HCT116 (cell line): ENCODE results near the gene IQCH. TPM values are rescaled to one million over a fixed set of nuclear protein-coding genes. Genes with fewer than 3 reads are reported as not detected.

ENCODE experiments used
- ATAC-seq: fragments of 200-7000 bp; cut with Tn5 transposase; 2 replicates; pipeline ENCODE4 v1.9.1; 2020; ENCODE audit warnings: mild to moderate bottlenecking, moderate library complexity
- BruUV-seq: library from RNA; stranded (reverse); fragments of 400-500 nt; replicated peaks from 2 replicates; lab custom pipeline; 2021; lab: Mats Ljungman, UMichigan
- CTCF ChIA-PET: fragments of 300-600 bp; sonication (Branson Sonifier 250); formaldehyde crosslinking; loops from one replicate; lab custom pipeline; 2021; ENCODE audit warnings: antibody characterized with exemption; lab: Charles Lee
- POLR2A ChIA-PET: fragments of 300-600, 350-600 bp; sonication (Branson Sonifier 250); formaldehyde crosslinking; loops from one replicate; lab custom pipeline; 2021; ENCODE audit warnings: antibody characterized with exemption; lab: Charles Lee
- RAD21 ChIA-PET, 2 experiments: fragments of 300-600 bp; sonication (Branson Sonifier 250); formaldehyde crosslinking; loops; one replicate each; lab custom pipeline; 2023; ENCODE audit warnings: low total read pairs in 2 of 2; ENCODE audit not compliant: uncharacterized antibody in 2 of 2, unreplicated experiment in 2 of 2, low non-redundant PET in 1 of 2; lab: Charles Lee
- DNase-seq: peaks from one replicate; pipeline ENCODE4 v3.0.0-alpha.2; 2010; ENCODE audit warnings: low read depth, low spot score
- H2AFZ ChIP-seq: fragments of 200-600 bp; shearing (Covaris generic), sonication (generic); 2 replicates; pipeline ENCODE4 v1.6.1; 2017; ENCODE audit warnings: low read depth, mixed run types, mixed read lengths, antibody characterized with exemption, low read length; ENCODE audit not compliant: poor library complexity, severe bottlenecking
- H3K27ac ChIP-seq: 2 replicates; pipeline ENCODE4 v1.5.1; 2012; ENCODE audit warnings: low read depth, low read length
- H3K27me3 ChIP-seq: fragments of 200-600 bp; sonication (generic); 2 replicates; pipeline ENCODE4 v1.6.1; 2016; ENCODE audit warnings: mixed run types, low read length, mixed read lengths; ENCODE audit not compliant: insufficient read depth
- H3K36me3 ChIP-seq, 2 experiments: fragments of 200-500 bp in 1 of 2; fragments of 200-600 bp in 1 of 2; sonication (Bioruptor generic) in 1 of 2; sonication (generic) in 1 of 2; 2 replicates each; pipeline versions ENCODE4 v1.5.1 to v1.6.1; 2014 to 2016; ENCODE audit warnings: low read length in 2 of 2, inconsistent platforms in 1 of 2, mixed read lengths in 1 of 2, mixed run types in 1 of 2; ENCODE audit not compliant: insufficient read depth in 2 of 2, control insufficient read depth in 1 of 2
- H3K4me1 ChIP-seq, 2 experiments: fragments of 200-600 bp in 1 of 2; sonication (generic) in 1 of 2; 2 replicates each; pipeline versions ENCODE4 v1.5.1 to v1.6.1; 2012 to 2017; ENCODE audit warnings: low read length in 2 of 2, inconsistent platforms in 1 of 2, mild to moderate bottlenecking in 1 of 2, mixed read lengths in 1 of 2, mixed run types in 1 of 2, moderate library complexity in 1 of 2; ENCODE audit not compliant: insufficient read depth in 2 of 2, control insufficient read depth in 1 of 2
- H3K4me2 ChIP-seq: fragments of 200-600 bp; sonication (generic); 2 replicates; pipeline ENCODE4 v1.6.1; 2017; ENCODE audit warnings: mixed run types, low read length, mixed read lengths
- H3K4me3 ChIP-seq, 2 experiments: fragments of 200-600 bp in 1 of 2; sonication (generic) in 1 of 2; replicated peaks in 1 of 2; 2 replicates each; pipeline ENCODE4 v1.5.1; 2011 to 2016; ENCODE audit warnings: low read length in 2 of 2, control low read depth in 1 of 2, low read depth in 1 of 2, mild to moderate bottlenecking in 1 of 2, mixed read lengths in 1 of 2, mixed run types in 1 of 2
- H3K79me2 ChIP-seq: fragments of 200-600 bp; sonication (generic); 2 replicates; pipeline ENCODE4 v1.6.1; 2017; ENCODE audit warnings: mild to moderate bottlenecking, mixed run types, low read length, moderate library complexity, mixed read lengths; ENCODE audit not compliant: insufficient read depth
- H3K9ac ChIP-seq: fragments of 200-600 bp; sonication (generic); 2 replicates; pipeline ENCODE4 v1.6.1; 2016; ENCODE audit warnings: low read length, mixed read lengths
- H3K9me2 ChIP-seq: fragments of 200-600 bp; sonication (generic), shearing (Covaris generic); 2 replicates; pipeline ENCODE4 v1.6.1; 2017; ENCODE audit warnings: mixed run types, mild to moderate bottlenecking, moderate library complexity; ENCODE audit not compliant: insufficient read depth
- H3K9me3 ChIP-seq, 2 experiments: fragments of 200-500 bp in 1 of 2; fragments of 200-600 bp in 1 of 2; sonication (Bioruptor generic) in 1 of 2; sonication (generic) in 1 of 2; 2 replicates each; pipeline ENCODE4 v1.6.1; 2014 to 2017; ENCODE audit warnings: low read length in 2 of 2, mixed read lengths in 2 of 2, inconsistent platforms in 1 of 2, low read depth in 1 of 2, mild to moderate bottlenecking in 1 of 2, mixed run types in 1 of 2, moderate library complexity in 1 of 2; ENCODE audit not compliant: control insufficient read depth in 1 of 2, insufficient read depth in 1 of 2
- H4K20me1 ChIP-seq: fragments of 200-600 bp; sonication (generic), shearing (Covaris generic); 2 replicates; pipeline ENCODE4 v1.6.1; 2017; ENCODE audit warnings: mixed run types, mild to moderate bottlenecking, moderate library complexity; ENCODE audit not compliant: insufficient read depth
- ATF3 ChIP-seq: IDR thresholded peaks from 2 replicates; pipeline ENCODE4 v1.6.1; 2012
- CBX3 ChIP-seq: IDR thresholded peaks from 2 replicates; pipeline ENCODE4 v1.6.1; 2012; ENCODE audit warnings: low read depth
- CEBPB ChIP-seq: IDR thresholded peaks from 2 replicates; pipeline ENCODE4 v1.6.1; 2012; ENCODE audit warnings: low read depth
- CTCF ChIP-seq, 3 experiments: fragments of 200-600 bp in 1 of 3; sonication (generic) in 1 of 3; IDR thresholded peaks in 2 of 3; conservative IDR thresholded peaks in 1 of 3; 2 replicates each; pipeline ENCODE4 v1.5.1; 2012 to 2017; ENCODE audit warnings: low read depth in 2 of 3, low read length in 2 of 3, antibody characterized with exemption in 1 of 3, borderline replicate concordance in 1 of 3, control low read depth in 1 of 3, mild to moderate bottlenecking in 1 of 3, mixed read lengths in 1 of 3, mixed run types in 1 of 3, moderate library complexity in 1 of 3; ENCODE audit not compliant: insufficient read depth in 1 of 3
- EGR1 ChIP-seq: IDR thresholded peaks from 2 replicates; pipeline ENCODE4 v1.6.1; 2012; ENCODE audit warnings: low read depth
- ELF1 ChIP-seq: IDR thresholded peaks from 2 replicates; pipeline ENCODE4 v1.6.1; 2012; ENCODE audit warnings: low read depth, borderline replicate concordance
- EZH2 ChIP-seq: fragments of 200-600 bp; sonication (generic); IDR thresholded peaks from 2 replicates; pipeline ENCODE4 v1.6.1; 2017; ENCODE audit warnings: antibody characterized with exemption, mixed run types
- JUND ChIP-seq: IDR thresholded peaks from 2 replicates; pipeline ENCODE4 v1.6.1; 2012
- MAX ChIP-seq: IDR thresholded peaks from 2 replicates; pipeline ENCODE4 v1.6.1; 2012
- POLR2A ChIP-seq: IDR thresholded peaks from 2 replicates; pipeline ENCODE4 v1.7.0; 2011; ENCODE audit warnings: borderline replicate concordance; ENCODE audit not compliant: insufficient read depth, insufficient read length; ENCODE audit errors: extremely low read depth
- POLR2AphosphoS5 ChIP-seq: IDR thresholded peaks from 2 replicates; pipeline ENCODE4 v1.6.1; 2011; ENCODE audit warnings: mild to moderate bottlenecking, low read depth, low read length, moderate library complexity
- RAD21 ChIP-seq: IDR thresholded peaks from 2 replicates; pipeline ENCODE4 v1.6.1; 2012; ENCODE audit warnings: low read depth, mild to moderate bottlenecking
- REST ChIP-seq: IDR thresholded peaks from 2 replicates; pipeline ENCODE4 v1.6.1; 2012; ENCODE audit warnings: low read depth
- SIN3A ChIP-seq: IDR thresholded peaks from 2 replicates; pipeline ENCODE4 v1.6.1; 2012; ENCODE audit warnings: low read depth
- TCF7L2 ChIP-seq: IDR thresholded peaks from 2 replicates; pipeline ENCODE4 v1.7.0; 2011; ENCODE audit warnings: borderline replicate concordance, inconsistent platforms; ENCODE audit not compliant: insufficient read depth, insufficient read length; ENCODE audit errors: extremely low read depth
- YY1 ChIP-seq: IDR thresholded peaks from 2 replicates; pipeline ENCODE4 v1.6.1; 2011; ENCODE audit warnings: low read length, low read depth, moderate library complexity, mild to moderate bottlenecking; ENCODE audit not compliant: insufficient replicate concordance; ENCODE audit errors: extremely low read depth
- ZFX ChIP-seq: fragments of 450-650 bp; IDR thresholded peaks from 2 replicates; pipeline ENCODE4 v1.6.1; 2017
- ZNF274 ChIP-seq: fragments of 200-500 bp; sonication (Bioruptor generic); IDR thresholded peaks from 2 replicates; pipeline ENCODE4 v1.6.1; 2014; ENCODE audit warnings: mild to moderate bottlenecking, low read depth, low read length, inconsistent platforms
- intact Hi-C: fragments of 100-400 bp; cut with micrococcal nuclease; formaldehyde crosslinking; loops from 2 replicates; pipeline ENCODE4 v1.10.0; 2022
- total RNA-seq: library from RNA; stranded (reverse); gene quantifications from one replicate; pipeline ENCODE4 v1.2.1, GENCODE V29; 2021; ENCODE audit not compliant: unreplicated experiment

Gene IQCH
- total RNA-seq, 1 experiment from 2014 or later: 4.6 TPM

GRCh38 chr15:67547836-67548235, 293.2 kb downstream of the IQCH start (continued):
- TF ChIP-seq CTCF (IDR thresholded peaks at IDR 0.05 in 2 of 3, conservative IDR thresholded peaks at IDR 0.05 in 1 of 3; ENCODE audit: borderline replicate concordance in 1 of 3, insufficient read depth in 1 of 3, low read depth in 2 of 3, low read length in 2 of 3): no peak
- no peak for TF ChIP-seq EGR1
- TF ChIP-seq JUND: no peak
- no peak for TF ChIP-seq ELF1
- TF ChIP-seq ZFX: no peak
- TF ChIP-seq CEBPB: no peak
- TF ChIP-seq YY1: no peak
- TF ChIP-seq EZH2: no peak
- TF ChIP-seq SIN3A: no peak
- TF ChIP-seq RAD21: no peak
- no peak for TF ChIP-seq POLR2AphosphoS5
- TF ChIP-seq, all 23 proteins: peak for 0

GRCh38 chr15:67548236-67548852, 293.8 kb downstream of the IQCH start:
- Histone ChIP-seq H3K9me3 (no peaks in the 10 kb centered on the region), H3K27me3 (no peaks in the 10 kb centered on the region), H3K9me2 (no peaks in the 10 kb centered on the region), H4K20me1 (no peaks in the 10 kb centered on the region), H3K36me3 (no peaks in the 10 kb centered on the region), H3K4me1 (peaks cover 0 to 3% of the 10 kb centered on the region in 2 experiments; a peak in 1 of 4 replicates), H3K4me3 (no peak overlapping the region), H2AFZ (no peak overlapping the region), H3K4me2 (no peak overlapping the region), H3K27ac (no peak overlapping the region), H3K79me2 (no peaks in the 10 kb centered on the region), H3K9ac (no peak overlapping the region)
- POLR2A ChIA-PET: no interaction called here
- BruUV-seq: no TSS peak
- ATAC-seq (no peak), DNase-seq (no peak)
- RAD21 ChIA-PET: no interaction called here
- intact Hi-C loops: no loop called here
- CTCF ChIA-PET: no interaction called here
- TF ChIP-seq CTCF (IDR thresholded peaks at IDR 0.05 in 2 of 3, conservative IDR thresholded peaks at IDR 0.05 in 1 of 3; ENCODE audit: borderline replicate concordance in 1 of 3, insufficient read depth in 1 of 3, low read depth in 2 of 3, low read length in 2 of 3) (no peak), CEBPB (no peak), ATF3 (no peak), POLR2A (no peak), ZNF274 (no peak), YY1 (no peak), TCF7L2 (no peak), ELF1 (no peak), REST (no peak), MAX (no peak), CBX3 (no peak)
